Inflammatory macrophage treated with lipopolysaccharide for 4 hours (primary cell): ENCODE data around the gene GPR3.
A peak's percentile ranks its signal among the peaks of the same experiment; 100 is the strongest.

Experiments used
- DNase-seq: peaks from one replicate; pipeline ENCODE4 v3.0.0-alpha.2; 2020

The GPR3 gene

GRCh38 chr1:27392096-27392777 is at the start of gene GPR3:
Gene GPR3 (plus strand): TSS chr1:27392622. CDS start chr1:27393799, 1,177 bp downstream.
- DNase-seq, result peak; percentile 83

- peak; percentile 37 for DNase-seq
Measured at GRCh38 chr1:27342778-27343638, 49.4 kb upstream of the GPR3 start.

GRCh38 chr1:27343639-27344025 is 48.8 kb upstream of the GPR3 start:
- no peak for DNase-seq

GRCh38 chr1:27345272-27345671 is 47.1 kb upstream of the GPR3 start:
- DNase-seq, result no peak

- no peak for DNase-seq
Measured at GRCh38 chr1:27346357-27346756, 46.1 kb upstream of the GPR3 start.

GRCh38 chr1:27346991-27347624 is 45.3 kb upstream of the GPR3 start:
- no peak for DNase-seq

- DNase-seq, result no peak
Measured at GRCh38 chr1:27348861-27349783, 43.3 kb upstream of the GPR3 start.

GRCh38 chr1:27349784-27350662 is 42.4 kb upstream of the GPR3 start:
- DNase-seq, result no peak

GRCh38 chr1:27350663-27351540 is 41.5 kb upstream of the GPR3 start:
- DNase-seq, result no peak

- DNase-seq, result no peak
Measured at GRCh38 chr1:27351541-27352107, 40.8 kb upstream of the GPR3 start.

GRCh38 chr1:27353166-27353565 is 39.3 kb upstream of the GPR3 start:
- DNase-seq, result no peak

GRCh38 chr1:27353629-27354028 is 38.8 kb upstream of the GPR3 start:
- DNase-seq, result no peak

GRCh38 chr1:27355683-27356082 is 36.7 kb upstream of the GPR3 start:
- no peak for DNase-seq

- DNase-seq, result no peak
Measured at GRCh38 chr1:27356277-27356618, 36.2 kb upstream of the GPR3 start.

GRCh38 chr1:27356619-27357280 is 35.7 kb upstream of the GPR3 start:
- no peak for DNase-seq

- DNase-seq, result peak; percentile 62
Measured at GRCh38 chr1:27357281-27358037, 35.0 kb upstream of the GPR3 start.

GRCh38 chr1:27358038-27358927 is 34.1 kb upstream of the GPR3 start:
- DNase-seq, result no peak

GRCh38 chr1:27358928-27359313 is 33.5 kb upstream of the GPR3 start:
- no peak for DNase-seq
